ENCODE data around the gene MINDY4. TPM values are rescaled to one million over a fixed set of nuclear protein-coding genes. Genes with fewer than 3 reads are reported as not detected.

MINDY4 gene
- total and polyA plus RNA-seq, 9 donors, result 6.9 to 30.3 (median 18.2) TPM

- no peak for TF ChIP-seq EP300 (IDR thresholded peaks at IDR 0.05)
- no peak for TF ChIP-seq POLR2A (IDR thresholded peaks at IDR 0.05)
- TF ChIP-seq CTCF (IDR thresholded peaks at IDR 0.05), result no peak
- no peak overlapping the region for H3K4me3 ChIP-seq
- 84 to 91% (median 90%) methylated on average over 2 of the region's 2 CpGs for WGBS, 3 donors
- DNase-seq, result no peak
- H3K4me1 ChIP-seq (ENCODE audit: insufficient read depth), result no peaks in the 10 kb centered on the region
- intact Hi-C loops (cut with DNase I), result no loop called here
- no peaks in the 10 kb centered on the region for H3K9me3 ChIP-seq
- H3K36me3 ChIP-seq, result no peaks in the 10 kb centered on the region
- no peak overlapping the region for H3K27ac ChIP-seq
- no peaks in the 10 kb centered on the region for H3K27me3 ChIP-seq
Observed at GRCh38 chr7:30873207-30873606, 102.0 kb downstream of the MINDY4 start.

GRCh38 chr7:30873656-30874055, 102.4 kb downstream of the MINDY4 start:
- intact Hi-C loops (cut with DNase I), result no loop called here
- no peaks in the 10 kb centered on the region for H3K9me3 ChIP-seq
- H3K4me1 ChIP-seq (ENCODE audit: insufficient read depth), result no peaks in the 10 kb centered on the region
- no peak overlapping the region for H3K4me3 ChIP-seq
- 72 to 77% (median 74%) methylated on average over 6 of the region's 6 CpGs for WGBS, 3 donors
- no peak overlapping the region for H3K27ac ChIP-seq
- no peak for TF ChIP-seq EP300 (IDR thresholded peaks at IDR 0.05)
- no peak for TF ChIP-seq CTCF (IDR thresholded peaks at IDR 0.05)
- no peak for TF ChIP-seq POLR2A (IDR thresholded peaks at IDR 0.05)
- no peak for DNase-seq
- no peaks in the 10 kb centered on the region for H3K27me3 ChIP-seq
- H3K36me3 ChIP-seq, result no peaks in the 10 kb centered on the region

- Histone ChIP-seq H3K27me3 (no peaks in the 10 kb centered on the region), H3K36me3 (no peaks in the 10 kb centered on the region), H3K9me3 (no peaks in the 10 kb centered on the region), H3K27ac (no peak overlapping the region), H3K4me3 (no peak overlapping the region), H3K4me1 (ENCODE audit: insufficient read depth) (no peaks in the 10 kb centered on the region)
- intact Hi-C loops (cut with DNase I), result no loop called here
- 92 to 93% (median 92%) methylated on average over 5 of the region's 5 CpGs for WGBS, 3 donors
- TF ChIP-seq POLR2A (IDR thresholded peaks at IDR 0.05) (no peak), CTCF (IDR thresholded peaks at IDR 0.05) (no peak), EP300 (IDR thresholded peaks at IDR 0.05) (no peak)
- DNase-seq, result no peak
Observed at GRCh38 chr7:30874656-30875302, 103.6 kb downstream of the MINDY4 start.

- no peaks in the 10 kb centered on the region for H3K9me3 ChIP-seq
- no peak overlapping the region for H3K27ac ChIP-seq
- H3K4me3 ChIP-seq, result no peak overlapping the region
- H3K36me3 ChIP-seq, result no peaks in the 10 kb centered on the region
- 72 to 86% (median 82%) methylated on average over 9 of the region's 9 CpGs for WGBS, 3 donors
- intact Hi-C loops (cut with DNase I), result no loop called here
- H3K4me1 ChIP-seq (ENCODE audit: insufficient read depth), result no peaks in the 10 kb centered on the region
- DNase-seq, result no peak
- no peaks in the 10 kb centered on the region for H3K27me3 ChIP-seq
- TF ChIP-seq CTCF (IDR thresholded peaks at IDR 0.05) (no peak), EP300 (IDR thresholded peaks at IDR 0.05) (no peak), POLR2A (IDR thresholded peaks at IDR 0.05) (no peak)
Observed at GRCh38 chr7:30877015-30877769, 106.0 kb downstream of the MINDY4 start.
